ENCODE results near the gene NR1D1.

GRCh38 chr17:40130352-40131042, 30.1 kb upstream of the NR1D1 start:
- no peak for TF ChIP-seq CTCF (IDR thresholded peaks at IDR 0.05 in 8 of 11, conservative IDR thresholded peaks at IDR 0.05 in 3 of 11)
- no peak for TF ChIP-seq POLR2A (IDR thresholded peaks at IDR 0.05)
- peak in 1 of 3 donors; percentile 80 for TF ChIP-seq POLR2AphosphoS5 (IDR thresholded peaks at IDR 0.05)
